ENCODE data around the gene TSR3.

DNA sequence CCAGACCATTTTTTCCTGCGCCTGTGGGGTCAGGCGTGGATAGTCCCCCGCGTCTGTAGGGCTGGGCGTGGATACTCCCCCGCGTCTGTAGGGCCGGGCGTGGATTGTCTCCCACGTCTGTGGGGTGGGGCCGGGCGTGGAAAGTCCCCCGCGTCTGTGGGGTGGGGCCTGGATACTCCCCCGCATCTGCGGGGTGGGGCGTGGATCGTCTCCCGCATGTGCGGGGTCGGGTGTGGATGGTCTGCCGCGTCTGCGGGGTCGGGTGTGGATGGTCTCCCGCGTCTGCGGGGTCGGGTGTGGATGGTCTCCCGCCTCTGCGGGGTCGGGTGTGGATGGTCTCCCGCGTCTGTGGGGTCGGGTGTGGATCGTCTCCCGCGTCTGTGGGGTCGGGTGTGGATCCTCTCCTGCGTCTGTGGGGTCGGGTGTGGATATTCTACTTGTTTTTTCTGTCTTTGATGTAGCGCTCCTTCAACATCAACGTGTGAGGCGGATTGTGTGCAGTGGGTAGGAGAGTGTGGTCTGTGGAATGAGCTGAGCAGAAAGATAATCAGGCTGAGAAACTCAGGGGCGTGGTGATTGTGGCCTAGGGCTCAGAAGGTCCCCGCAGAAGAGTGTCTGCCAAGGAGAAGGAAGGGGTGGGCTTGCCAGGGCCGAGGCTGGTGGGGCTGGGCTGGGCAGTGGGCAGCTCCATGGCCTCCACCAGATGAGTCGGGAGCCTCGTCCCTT lies 3.3 kb upstream of the TSR3 start:
- TF ChIP-seq CTCF (IDR thresholded peaks at IDR 0.05; ENCODE audit: low read depth, low read length, missing input control) (no peak), RAD21 (IDR thresholded peaks at IDR 0.05) (no peak), GABPA (IDR thresholded peaks at IDR 0.05 in 1 of 2, conservative IDR thresholded peaks at IDR 0.05 in 1 of 2) (no peak), TAF1 (conservative IDR thresholded peaks at IDR 0.05) (no peak), RXRA (IDR thresholded peaks at IDR 0.05) (no peak), EGR1 (IDR thresholded peaks at IDR 0.05; ENCODE audit: low read depth in 2 of 2) (no peak), NR2F2 (IDR thresholded peaks at IDR 0.05) (no peak), JUND (IDR thresholded peaks at IDR 0.05) (no peak), YY1 (IDR thresholded peaks at IDR 0.05) (no peak), FOXA1 (IDR thresholded peaks at IDR 0.05) (no peak), REST (IDR thresholded peaks at IDR 0.05) (no peak), SP1 (IDR thresholded peaks at IDR 0.05) (no peak), ZBTB33 (IDR thresholded peaks at IDR 0.05) (no peak)
- TF ChIP-seq, protein P1, sequence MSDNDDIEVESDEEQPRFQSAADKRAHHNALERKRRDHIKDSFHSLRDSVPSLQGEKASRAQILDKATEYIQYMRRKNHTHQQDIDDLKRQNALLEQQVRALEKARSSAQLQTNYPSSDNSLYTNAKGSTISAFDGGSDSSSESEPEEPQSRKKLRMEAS (IDR thresholded peaks at IDR 0.05), result no peak

All from liver (tissue), 3 donors.